NT2/D1 (cell line): ENCODE data around the gene PLOD1.
"Not testable (repeated sequence)": the region's sequence is repeated elsewhere in the genome, so short reads cannot be mapped to it uniquely, and the experiment has no call there.

ENCODE experiments used
- SUZ12 ChIP-seq: IDR thresholded peaks from 2 replicates; pipeline ENCODE4 v1.6.1; 2011; ENCODE audit not compliant: insufficient read length, insufficient read depth; ENCODE audit errors: extremely low read depth
- YY1 ChIP-seq: IDR thresholded peaks from 2 replicates; pipeline ENCODE4 v1.6.1; 2011; ENCODE audit not compliant: insufficient read length, insufficient read depth

- not testable (repeated sequence) for TF ChIP-seq SUZ12, YY1
These were observed 1.2 kb downstream of the PLOD1 start for GRCh38 chr1:11935733-11936132.
